Uterus (tissue), 2 donors: ENCODE results near the gene TMEM94.

Experiments used
- CTCF ChIP-seq, 4 experiments: fragments of 200-600 bp in 2 of 4; fragments of 450-650 bp in 2 of 4; sonication (generic) in 2 of 4; IDR thresholded peaks; one replicate each; pipeline ENCODE4 v1.5.1; 2016 to 2019; ENCODE audit warnings: antibody characterized with exemption in 4 of 4, mild to moderate bottlenecking in 2 of 4, moderate library complexity in 1 of 4
- POLR2A ChIP-seq, 2 donors: fragments of 450-650 bp; IDR thresholded peaks; one replicate each; pipeline ENCODE4 v1.6.1; 2016; ENCODE audit warnings: antibody characterized with exemption in 2 of 2, mild to moderate bottlenecking in 1 of 2, moderate library complexity in 1 of 2

GRCh38 chr17:75430159-75430974 lies 26.1 kb upstream of the TMEM94 start:
- TF ChIP-seq CTCF (IDR thresholded peaks at IDR 0.05) = no peak
- TF ChIP-seq POLR2A (IDR thresholded peaks at IDR 0.05) = no peak
